Fibroblast of lung (primary cell): Measurements from ENCODE around the gene DPM3. TPM values are rescaled to one million over a fixed set of nuclear protein-coding genes. Genes with fewer than 3 reads are reported as not detected.

Experiments used
- DNase-seq, 2 donors: peaks; one replicate each; pipeline versions ENCODE4 v3.0.0 to v3.0.0-alpha.2; 2010; ENCODE audit warnings: low read depth in 2 of 2
- H2AFZ ChIP-seq: 2 replicates; pipeline ENCODE4 v1.5.1; 2012; ENCODE audit warnings: low read length, control low read depth, inconsistent platforms
- H3K27ac ChIP-seq: 2 replicates; pipeline ENCODE4 v1.5.1; 2011; ENCODE audit warnings: low read length, control low read depth; ENCODE audit not compliant: insufficient read depth
- H3K27me3 ChIP-seq: 2 replicates; pipeline ENCODE4 v1.5.1; 2011; ENCODE audit warnings: mild to moderate bottlenecking, low read length; ENCODE audit not compliant: control insufficient read depth, insufficient read depth
- H3K36me3 ChIP-seq: 2 replicates; pipeline ENCODE4 v1.5.1; 2011; ENCODE audit warnings: low read length; ENCODE audit not compliant: control insufficient read depth, insufficient read depth
- H3K4me1 ChIP-seq: 2 replicates; pipeline ENCODE4 v1.5.1; 2011; ENCODE audit warnings: low read length; ENCODE audit not compliant: control insufficient read depth, insufficient read depth; ENCODE audit errors: extremely low read depth
- H3K4me2 ChIP-seq: 2 replicates; pipeline ENCODE4 v1.5.1; 2011; ENCODE audit warnings: low read length, control low read depth; ENCODE audit not compliant: insufficient read depth; ENCODE audit errors: extremely low read depth
- H3K4me3 ChIP-seq, 4 experiments: fragments of 200-600 bp in 1 of 4; sonication (generic) in 1 of 4; replicated peaks in 1 of 4; 2 replicates each; pipeline ENCODE4 v1.5.1; 2011 to 2016; ENCODE audit warnings: low read length in 4 of 4, low read depth in 3 of 4, mild to moderate bottlenecking in 3 of 4, control low read depth in 2 of 4, inconsistent platforms in 1 of 4, mixed read lengths in 1 of 4; ENCODE audit not compliant: insufficient read depth in 1 of 4; ENCODE audit errors: control extremely low read depth in 1 of 4
- H3K79me2 ChIP-seq: 2 replicates; pipeline ENCODE4 v1.5.1; 2012; ENCODE audit warnings: mild to moderate bottlenecking, low read length, inconsistent platforms; ENCODE audit not compliant: control insufficient read depth, insufficient read depth
- H3K9ac ChIP-seq: 2 replicates; pipeline ENCODE4 v1.5.1; 2011; ENCODE audit warnings: mild to moderate bottlenecking, low read length, control low read depth; ENCODE audit not compliant: insufficient read depth
- H3K9me3 ChIP-seq: 2 replicates; pipeline ENCODE4 v1.5.1; 2012; ENCODE audit warnings: low read depth, low read length; ENCODE audit not compliant: control insufficient read depth, insufficient read depth
- H4K20me1 ChIP-seq: 2 replicates; pipeline ENCODE4 v1.5.1; 2011; ENCODE audit warnings: low read length; ENCODE audit not compliant: control insufficient read depth, insufficient read depth; ENCODE audit errors: extremely low read depth
- EZH2 ChIP-seq: IDR thresholded peaks from 2 replicates; pipeline ENCODE4 v1.5.1; 2012; ENCODE audit warnings: low read length, control low read depth, mild to moderate bottlenecking; ENCODE audit errors: missing control alignments
- polyA plus RNA-seq, 2 donors: library from polyadenylated mRNA; depleted of rRNA in 1 of 2; stranded (reverse) in 1 of 2; unstranded in 1 of 2; fragments of >200 nt; gene quantifications; 2 replicates each; pipeline ENCODE4 v1.2.1, GENCODE V29; 2011 to 2012; ENCODE audit warnings: missing spikeins in 1 of 2
- total RNA-seq: library from RNA; depleted of rRNA; stranded (reverse); fragments of >200 nt; gene quantifications from 2 replicates; pipeline ENCODE4 v1.2.1, GENCODE V29; 2014
- TF ChIP-seq, protein P1 (sequence below), 2 donors: IDR thresholded peaks in 1 of 2; conservative IDR thresholded peaks in 1 of 2; 1 replicate in 1 of 2; 2 replicates in 1 of 2; pipeline ENCODE4 v1.5.1; 2011 to 2012; ENCODE audit warnings: low read length in 2 of 2, control low read depth in 1 of 2, inconsistent platforms in 1 of 2, low read depth in 1 of 2, mild to moderate bottlenecking in 1 of 2

Gene DPM3
- total and polyA plus RNA-seq, 2 donors (not counting 1 experiment from before 2014, with no cell fraction given): 31.9 to 40.5 TPM

DNA sequence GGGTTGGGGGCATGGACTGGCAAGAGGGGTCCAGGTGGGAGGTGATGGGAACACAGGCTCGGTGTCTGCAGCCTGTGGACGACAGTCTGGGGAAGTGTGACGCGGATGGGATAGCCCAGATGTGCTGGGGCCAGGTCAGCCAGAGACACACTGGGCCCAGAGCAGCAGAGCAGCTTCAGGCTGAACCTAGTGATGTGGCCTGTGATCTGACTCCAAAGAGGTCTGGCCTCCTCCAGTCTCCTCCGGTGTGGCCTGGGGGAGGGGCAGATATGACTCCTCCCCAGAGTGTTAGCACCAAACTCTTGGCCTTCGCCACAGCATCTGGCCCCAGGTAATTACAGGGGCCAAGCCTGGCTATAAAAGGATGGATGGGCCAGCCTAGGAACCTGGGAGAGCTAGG lies 48.2 kb downstream of the DPM3 start:
- no peaks in the 10 kb centered on the region for H3K36me3 ChIP-seq
- H3K4me2 ChIP-seq: no peak overlapping the region
- no peak overlapping the region for H3K4me3 ChIP-seq
- H2AFZ ChIP-seq: no peak overlapping the region
- H3K4me1 ChIP-seq: no peaks in the 10 kb centered on the region
- H3K27ac ChIP-seq: no peak overlapping the region
- no peaks in the 10 kb centered on the region for H3K79me2 ChIP-seq
- no peaks in the 10 kb centered on the region for H3K9me3 ChIP-seq
- DNase-seq: no peak
- peaks cover 11% of the 10 kb centered on the region for H3K27me3 ChIP-seq
- peaks cover 1% of the 10 kb centered on the region for H4K20me1 ChIP-seq
- TF ChIP-seq EZH2: no peak
- TF ChIP-seq, protein P1, sequence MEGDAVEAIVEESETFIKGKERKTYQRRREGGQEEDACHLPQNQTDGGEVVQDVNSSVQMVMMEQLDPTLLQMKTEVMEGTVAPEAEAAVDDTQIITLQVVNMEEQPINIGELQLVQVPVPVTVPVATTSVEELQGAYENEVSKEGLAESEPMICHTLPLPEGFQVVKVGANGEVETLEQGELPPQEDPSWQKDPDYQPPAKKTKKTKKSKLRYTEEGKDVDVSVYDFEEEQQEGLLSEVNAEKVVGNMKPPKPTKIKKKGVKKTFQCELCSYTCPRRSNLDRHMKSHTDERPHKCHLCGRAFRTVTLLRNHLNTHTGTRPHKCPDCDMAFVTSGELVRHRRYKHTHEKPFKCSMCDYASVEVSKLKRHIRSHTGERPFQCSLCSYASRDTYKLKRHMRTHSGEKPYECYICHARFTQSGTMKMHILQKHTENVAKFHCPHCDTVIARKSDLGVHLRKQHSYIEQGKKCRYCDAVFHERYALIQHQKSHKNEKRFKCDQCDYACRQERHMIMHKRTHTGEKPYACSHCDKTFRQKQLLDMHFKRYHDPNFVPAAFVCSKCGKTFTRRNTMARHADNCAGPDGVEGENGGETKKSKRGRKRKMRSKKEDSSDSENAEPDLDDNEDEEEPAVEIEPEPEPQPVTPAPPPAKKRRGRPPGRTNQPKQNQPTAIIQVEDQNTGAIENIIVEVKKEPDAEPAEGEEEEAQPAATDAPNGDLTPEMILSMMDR (conservative IDR thresholded peaks at IDR 0.05 in 1 of 2, IDR thresholded peaks at IDR 0.05 in 1 of 2; ENCODE audit: low read depth in 1 of 2, low read length in 2 of 2): no peak
- H3K9ac ChIP-seq: no peak overlapping the region

DNA sequence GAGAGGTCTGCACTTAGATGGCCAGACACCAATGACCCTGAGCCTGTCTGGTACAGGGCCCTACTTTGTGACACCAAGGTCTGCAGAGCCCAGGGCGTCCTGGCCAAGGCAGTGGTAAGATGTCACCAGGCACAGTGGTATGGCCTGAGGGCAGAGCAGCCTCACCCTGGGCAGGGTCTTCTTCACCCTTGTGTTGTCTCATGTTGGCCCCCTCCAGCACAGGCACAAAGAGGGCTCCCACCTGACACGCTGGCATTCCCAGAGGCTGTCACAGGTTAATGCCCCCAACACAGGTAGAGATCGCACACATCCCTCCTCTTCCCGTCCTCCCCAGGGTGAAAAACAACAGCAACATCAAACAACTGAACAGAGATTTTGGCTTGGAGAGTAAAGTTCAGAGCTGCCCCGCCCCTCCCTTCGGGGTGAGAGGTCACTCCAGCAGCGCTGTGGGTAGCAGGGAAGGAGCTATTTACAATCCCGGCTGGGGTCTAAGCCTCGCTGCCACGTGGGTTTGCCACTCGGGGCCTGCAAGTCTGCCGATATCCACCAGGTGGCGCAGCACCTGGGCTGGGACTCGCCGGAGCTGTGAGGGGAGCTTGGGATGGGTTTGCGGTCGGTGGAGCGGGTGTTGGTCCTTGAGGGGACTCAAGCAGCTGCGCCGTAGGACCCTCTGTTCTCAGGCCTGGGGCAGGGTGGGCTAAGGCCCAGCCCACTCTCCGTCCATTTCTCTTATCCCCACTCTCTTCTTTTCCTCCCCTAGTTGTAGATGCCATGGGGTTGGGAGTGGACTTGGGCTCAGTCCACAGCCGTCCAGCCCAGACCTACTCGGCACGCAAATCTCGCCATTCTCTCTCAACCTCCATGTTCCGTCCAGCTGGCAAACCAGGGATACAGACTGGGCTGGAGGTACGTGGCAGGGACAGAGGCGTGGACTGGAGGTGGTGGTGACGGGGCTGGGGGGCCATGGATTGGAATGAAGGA lies 49.0 kb downstream of the DPM3 start:
- Histone ChIP-seq H3K27me3 (peaks cover 11% of the 10 kb centered on the region), H3K4me3 (no peak overlapping the region), H3K4me2 (peak overlapping the region; percentile 40), H4K20me1 (peaks cover 1% of the 10 kb centered on the region), H3K9ac (no peak overlapping the region), H3K27ac (no peak overlapping the region), H3K4me1 (no peaks in the 10 kb centered on the region), H2AFZ (no peak overlapping the region), H3K79me2 (no peaks in the 10 kb centered on the region), H3K36me3 (no peaks in the 10 kb centered on the region), H3K9me3 (no peaks in the 10 kb centered on the region)
- TF ChIP-seq EZH2: no peak
- TF ChIP-seq, protein P1 (conservative IDR thresholded peaks at IDR 0.05 in 1 of 2, IDR thresholded peaks at IDR 0.05 in 1 of 2; ENCODE audit: low read depth in 1 of 2, low read length in 2 of 2): peak; percentile 88 to 91
- DNase-seq: peak; percentile 38 to 61

Other genes starting within 250 kb of the DPM3 start
- 8.5 and 10.1 TPM in 2 replicates for gene PMVK, start 203.8 kb downstream of the DPM3 start, total RNA-seq
- 25.1 and 33.5 TPM in 2 replicates for gene PMVK, start 203.8 kb downstream of the DPM3 start, polyA plus RNA-seq
- gene PBXIP1, start 184.4 kb downstream of the DPM3 start, total RNA-seq: 106 and 113 TPM in 2 replicates
- 21.1 and 32.8 TPM in 2 replicates for gene PBXIP1, start 184.4 kb downstream of the DPM3 start, polyA plus RNA-seq
- 19.3 and 28.1 TPM in 2 replicates for gene PYGO2, start 178.7 kb downstream of the DPM3 start, total RNA-seq
- 15.3 and 17.4 TPM in 2 replicates for gene PYGO2, start 178.7 kb downstream of the DPM3 start, polyA plus RNA-seq
- gene SHC1, start 169.8 kb downstream of the DPM3 start, total RNA-seq: 220 and 245 TPM in 2 replicates
- gene SHC1, start 169.8 kb downstream of the DPM3 start, polyA plus RNA-seq: 277 and 289 TPM in 2 replicates
- 23.9 and 40.3 TPM in 2 replicates for gene CKS1B, start 165.8 kb downstream of the DPM3 start, total RNA-seq
- 55.4 and 176 TPM in 2 replicates for gene CKS1B, start 165.8 kb downstream of the DPM3 start, polyA plus RNA-seq
- gene FLAD1, start 157.2 kb downstream of the DPM3 start, total RNA-seq: 20.5 and 24.9 TPM in 2 replicates
- 11.8 and 20.1 TPM in 2 replicates for gene FLAD1, start 157.2 kb downstream of the DPM3 start, polyA plus RNA-seq
- 0.26 TPM in 1 of 2 replicates, not detected in the other for gene LENEP, start 146.9 kb downstream of the DPM3 start, total RNA-seq
- not detected in 2 replicates for gene LENEP, start 146.9 kb downstream of the DPM3 start, polyA plus RNA-seq
- gene ZBTB7B, start 137.7 kb downstream of the DPM3 start, total RNA-seq: 12.3 and 19.3 TPM in 2 replicates
- gene ZBTB7B, start 137.7 kb downstream of the DPM3 start, polyA plus RNA-seq: 6.2 and 7.0 TPM in 2 replicates
- under 0.01 and 0.17 TPM in 2 replicates for gene DCST2, start 106.8 kb downstream of the DPM3 start, total RNA-seq
- 0.06 and 0.10 TPM in 2 replicates for gene DCST2, start 106.8 kb downstream of the DPM3 start, polyA plus RNA-seq
- not detected in 2 replicates for gene DCST1, start 106.7 kb downstream of the DPM3 start, total RNA-seq
- not detected in 2 replicates for gene DCST1, start 106.7 kb downstream of the DPM3 start, polyA plus RNA-seq
- 49.1 and 58.5 TPM in 2 replicates for gene ADAM15, start 89.2 kb downstream of the DPM3 start, total RNA-seq
- gene ADAM15, start 89.2 kb downstream of the DPM3 start, polyA plus RNA-seq: 19.5 and 28.9 TPM in 2 replicates
- 2.8 and 3.8 TPM in 2 replicates for gene EFNA4, start 76.8 kb downstream of the DPM3 start, total RNA-seq
- gene EFNA4, start 76.8 kb downstream of the DPM3 start, polyA plus RNA-seq: 2.6 and 4.3 TPM in 2 replicates
- 0.33 and 0.51 TPM in 2 replicates for gene EFNA3, start 61.7 kb downstream of the DPM3 start, total RNA-seq
- 0.16 and 0.30 TPM in 2 replicates for gene EFNA3, start 61.7 kb downstream of the DPM3 start, polyA plus RNA-seq
- gene EFNA1, start 12.7 kb downstream of the DPM3 start, total RNA-seq: 0.26 TPM in 1 of 2 replicates, not detected in the other
- 0.06 and 0.07 TPM in 2 replicates for gene EFNA1, start 12.7 kb downstream of the DPM3 start, polyA plus RNA-seq
- gene SLC50A1, start 4.7 kb downstream of the DPM3 start, total RNA-seq: 35.4 and 61.1 TPM in 2 replicates
- 29.4 and 36.0 TPM in 2 replicates for gene SLC50A1, start 4.7 kb downstream of the DPM3 start, polyA plus RNA-seq
- gene KRTCAP2, start 32.8 kb upstream of the DPM3 start, total RNA-seq: 122 and 125 TPM in 2 replicates
- 123 and 134 TPM in 2 replicates for gene KRTCAP2, start 32.8 kb upstream of the DPM3 start, polyA plus RNA-seq
- gene TRIM46, start 33.3 kb upstream of the DPM3 start, total RNA-seq: 3.1 and 4.0 TPM in 2 replicates
- 1.9 and 2.2 TPM in 2 replicates for gene TRIM46, start 33.3 kb upstream of the DPM3 start, polyA plus RNA-seq
- gene THBS3, start 67.4 kb upstream of the DPM3 start, total RNA-seq: 36.8 and 38.3 TPM in 2 replicates
- 30.0 and 39.6 TPM in 2 replicates for gene THBS3, start 67.4 kb upstream of the DPM3 start, polyA plus RNA-seq
- 36.7 and 46.6 TPM in 2 replicates for gene MTX1, start 68.2 kb upstream of the DPM3 start, total RNA-seq
- gene MTX1, start 68.2 kb upstream of the DPM3 start, polyA plus RNA-seq: 42.2 and 52.4 TPM in 2 replicates
- gene ENTREP3, start 115.0 kb upstream of the DPM3 start, total RNA-seq: 5.4 and 12.9 TPM in 2 replicates
- 8.5 and 14.3 TPM in 2 replicates for gene ENTREP3, start 115.0 kb upstream of the DPM3 start, polyA plus RNA-seq
- gene SCAMP3, start 121.8 kb upstream of the DPM3 start, total RNA-seq: 25.2 and 33.2 TPM in 2 replicates
- gene SCAMP3, start 121.8 kb upstream of the DPM3 start, polyA plus RNA-seq: 106 and 151 TPM in 2 replicates
- gene CLK2, start 133.0 kb upstream of the DPM3 start, total RNA-seq: 21.3 and 26.8 TPM in 2 replicates
- 34.0 and 40.9 TPM in 2 replicates for gene CLK2, start 133.0 kb upstream of the DPM3 start, polyA plus RNA-seq
- gene HCN3, start 136.9 kb upstream of the DPM3 start, total RNA-seq: 0.99 and 1.0 TPM in 2 replicates
- gene HCN3, start 136.9 kb upstream of the DPM3 start, polyA plus RNA-seq: 0.79 and 0.86 TPM in 2 replicates
- gene PKLR, start 160.9 kb upstream of the DPM3 start, total RNA-seq: not detected in 2 replicates
- not detected in 2 replicates for gene PKLR, start 160.9 kb upstream of the DPM3 start, polyA plus RNA-seq
- 279 and 840 TPM in 2 replicates for gene FDPS, start 168.3 kb upstream of the DPM3 start, total RNA-seq
- 399 TPM in 2 replicates for gene FDPS, start 168.3 kb upstream of the DPM3 start, polyA plus RNA-seq
- 9.8 and 12.6 TPM in 2 replicates for gene RUSC1, start 180.4 kb upstream of the DPM3 start, total RNA-seq
- 16.4 and 22.8 TPM in 2 replicates for gene RUSC1, start 180.4 kb upstream of the DPM3 start, polyA plus RNA-seq